M059J (cell line): ENCODE data around the gene TWIST1. TPM values are rescaled to one million over a fixed set of nuclear protein-coding genes. Genes with fewer than 3 reads are reported as not detected.
A peak's percentile ranks its signal among the peaks of the same experiment; 100 is the strongest.

Experiments
- DNase-seq: peaks from one replicate; pipeline ENCODE4 v3.0.0-alpha.2; 2012; ENCODE audit warnings: low read depth
- total RNA-seq: library from RNA; depleted of rRNA; stranded (reverse); fragments of >200 nt; shearing (Covaris generic); gene quantifications from 2 replicates; pipeline ENCODE4 v1.2.3, GENCODE V29; 2014

TWIST1 gene
- total RNA-seq, 1 experiment from 2014 or later, result 24.0 TPM

- DNase-seq, result peak; percentile 50
Measured at GRCh38 chr7:19113855-19114550, 3.4 kb downstream of the TWIST1 start.

- no peak for DNase-seq
Measured at GRCh38 chr7:19113002-19113350, 4.5 kb downstream of the TWIST1 start.

- DNase-seq, result no peak
Measured at GRCh38 chr7:19112274-19113001, 5.0 kb downstream of the TWIST1 start.

- no peak for DNase-seq
Measured at GRCh38 chr7:19111474-19112273, 5.8 kb downstream of the TWIST1 start.

- DNase-seq, result no peak
Measured at GRCh38 chr7:19110776-19111175, 6.7 kb downstream of the TWIST1 start.

- DNase-seq, result no peak
Measured at GRCh38 chr7:19110026-19110730, 7.3 kb downstream of the TWIST1 start.

GRCh38 chr7:19109000-19109946 lies 8.2 kb downstream of the TWIST1 start:
- DNase-seq, result no peak

GRCh38 chr7:19107356-19108146 lies 9.9 kb downstream of the TWIST1 start:
- DNase-seq, result peak; percentile 77

- no peak for DNase-seq
Measured at GRCh38 chr7:19107081-19107355, 10.4 kb downstream of the TWIST1 start.

GRCh38 chr7:19106241-19107080 lies 11.0 kb downstream of the TWIST1 start:
- DNase-seq, result peak; percentile 40

- no peak for DNase-seq
Measured at GRCh38 chr7:19105546-19105945, 11.9 kb downstream of the TWIST1 start.

GRCh38 chr7:19104811-19105210 lies 12.6 kb downstream of the TWIST1 start:
- no peak for DNase-seq

GRCh38 chr7:19102884-19103283 lies 14.6 kb downstream of the TWIST1 start:
- DNase-seq, result no peak

- no peak for DNase-seq
Measured at GRCh38 chr7:19101909-19102308, 15.5 kb downstream of the TWIST1 start.

GRCh38 chr7:19101472-19101871 lies 16.0 kb downstream of the TWIST1 start:
- no peak for DNase-seq

GRCh38 chr7:19099924-19100323 lies 17.5 kb downstream of the TWIST1 start:
- no peak for DNase-seq

GRCh38 chr7:19099194-19099593 lies 18.2 kb downstream of the TWIST1 start:
- no peak for DNase-seq

- DNase-seq, result no peak
Measured at GRCh38 chr7:19098510-19098909, 18.9 kb downstream of the TWIST1 start.
